DMS79 (cell line): ENCODE data around the gene PRDM12.
"Not testable (repeated sequence)": the region's sequence is repeated elsewhere in the genome, so short reads cannot be mapped to it uniquely, and the experiment has no call there.

Experiments
- DNase-seq: peaks from one replicate; lab custom pipeline; 2025; lab: John Stamatoyannopoulos, UW

PRDM12 gene

GRCh38 chr9:130665431-130666392 is 1.3 kb downstream of the PRDM12 start:
- no peak for DNase-seq

- DNase-seq, result no peak
These were observed 2.2 kb downstream of the PRDM12 start for GRCh38 chr9:130666393-130667119.

- no peak for DNase-seq
These were observed 2.7 kb downstream of the PRDM12 start for GRCh38 chr9:130667120-130667435.

- no peak for DNase-seq
These were observed 3.8 kb downstream of the PRDM12 start for GRCh38 chr9:130668196-130668595.

GRCh38 chr9:130668659-130669058 is 4.3 kb downstream of the PRDM12 start:
- no peak for DNase-seq

- DNase-seq, result no peak
These were observed 5.6 kb downstream of the PRDM12 start for GRCh38 chr9:130669965-130670364.

GRCh38 chr9:130670644-130671043 is 6.2 kb downstream of the PRDM12 start:
- no peak for DNase-seq

GRCh38 chr9:130672466-130672865 is 8.1 kb downstream of the PRDM12 start:
- no peak for DNase-seq

- no peak for DNase-seq
These were observed 8.7 kb downstream of the PRDM12 start for GRCh38 chr9:130672933-130673615.

GRCh38 chr9:130675396-130675795 is 11.0 kb downstream of the PRDM12 start:
- peak; percentile 26 for DNase-seq

- DNase-seq, result no peak
These were observed 12.9 kb downstream of the PRDM12 start for GRCh38 chr9:130677252-130677651.

GRCh38 chr9:130680836-130681768 is 16.7 kb downstream of the PRDM12 start:
- DNase-seq, result peak; percentile 64

GRCh38 chr9:130681769-130682420 is 17.5 kb downstream of the PRDM12 start:
- DNase-seq, result no peak

GRCh38 chr9:130682421-130683121 is 18.2 kb downstream of the PRDM12 start:
- DNase-seq, result peak; percentile 64

- DNase-seq, result no peak
These were observed 20.7 kb downstream of the PRDM12 start for GRCh38 chr9:130685104-130685503.

- DNase-seq, result not testable (repeated sequence)
These were observed 21.6 kb downstream of the PRDM12 start for GRCh38 chr9:130685945-130686344.

- DNase-seq, result no peak
These were observed 23.2 kb downstream of the PRDM12 start for GRCh38 chr9:130687615-130688014.

GRCh38 chr9:130688072-130688471 is 23.7 kb downstream of the PRDM12 start:
- no peak for DNase-seq

- peak; percentile 62 for DNase-seq
These were observed 25.2 kb downstream of the PRDM12 start for GRCh38 chr9:130689572-130689936.

GRCh38 chr9:130689937-130690700 is 25.7 kb downstream of the PRDM12 start:
- DNase-seq, result peak; percentile 97
